Trophoblast cell (in vitro differentiated cells and primary cell): Measurements from ENCODE around the gene RASGRF1.

Experiments used
- DNase-seq, 2 donors: peaks; one replicate each; pipeline ENCODE4 v3.0.0-alpha.2; 2016
- H2AFZ ChIP-seq: 2 replicates; pipeline ENCODE4 v1.6.1; 2013; ENCODE audit warnings: low read length, moderate library complexity, mild to moderate bottlenecking; ENCODE audit not compliant: insufficient read depth, poor library complexity
- H2AK5ac ChIP-seq: 2 replicates; pipeline ENCODE4 v1.6.1; 2013; ENCODE audit warnings: mild to moderate bottlenecking, low read length
- H2BK120ac ChIP-seq: 2 replicates; pipeline ENCODE4 v1.6.1; 2013; ENCODE audit warnings: low read length, mild to moderate bottlenecking, moderate library complexity; ENCODE audit not compliant: insufficient read depth, poor library complexity
- H2BK12ac ChIP-seq: 2 replicates; pipeline ENCODE4 v1.6.1; 2013; ENCODE audit warnings: mild to moderate bottlenecking, low read length, moderate library complexity
- H2BK5ac ChIP-seq: 2 replicates; pipeline ENCODE4 v1.6.1; 2013; ENCODE audit warnings: low read length, low read depth, moderate library complexity, mild to moderate bottlenecking; ENCODE audit not compliant: poor library complexity
- H3K14ac ChIP-seq: 2 replicates; pipeline ENCODE4 v1.6.1; 2013; ENCODE audit warnings: mild to moderate bottlenecking, low read length
- H3K18ac ChIP-seq: 2 replicates; pipeline ENCODE4 v1.6.1; 2013; ENCODE audit warnings: mild to moderate bottlenecking, low read length
- H3K23ac ChIP-seq: 2 replicates; pipeline ENCODE4 v1.6.1; 2013; ENCODE audit warnings: low read length
- H3K27ac ChIP-seq: 2 replicates; pipeline ENCODE4 v1.5.1; 2013; ENCODE audit warnings: low read depth, mild to moderate bottlenecking, inconsistent platforms, low read length, moderate library complexity
- H3K27me3 ChIP-seq: 2 replicates; pipeline ENCODE4 v1.6.1; 2013; ENCODE audit warnings: inconsistent platforms, mild to moderate bottlenecking, low read length, moderate library complexity; ENCODE audit not compliant: insufficient read depth
- H3K36me3 ChIP-seq, 2 experiments: 1 replicate in 1 of 2; 2 replicates in 1 of 2; pipeline ENCODE4 v1.6.1; 2013; ENCODE audit warnings: low read length in 2 of 2, mild to moderate bottlenecking in 2 of 2, moderate library complexity in 1 of 2; ENCODE audit not compliant: insufficient read depth in 2 of 2, control insufficient read depth in 1 of 2
- H3K4ac ChIP-seq: 2 replicates; pipeline ENCODE4 v1.6.1; 2013; ENCODE audit warnings: low read depth, mild to moderate bottlenecking, low read length, moderate library complexity
- H3K4me1 ChIP-seq, 2 experiments: 1 replicate in 1 of 2; 2 replicates in 1 of 2; pipeline ENCODE4 v1.6.1; 2013; ENCODE audit warnings: low read length in 2 of 2, mild to moderate bottlenecking in 2 of 2, moderate library complexity in 1 of 2; ENCODE audit not compliant: insufficient read depth in 2 of 2, control insufficient read depth in 1 of 2
- H3K4me2 ChIP-seq: 2 replicates; pipeline ENCODE4 v1.6.1; 2013; ENCODE audit warnings: inconsistent platforms, mild to moderate bottlenecking, low read length, moderate library complexity
- H3K4me3 ChIP-seq: 2 replicates; pipeline ENCODE4 v1.5.1; 2013; ENCODE audit warnings: mild to moderate bottlenecking, low read depth, low read length, inconsistent platforms
- H3K79me1 ChIP-seq: one replicate; pipeline ENCODE4 v1.6.1; 2013; ENCODE audit warnings: low read length
- H3K79me2 ChIP-seq: 2 replicates; pipeline ENCODE4 v1.6.1; 2013; ENCODE audit warnings: low read length, mild to moderate bottlenecking; ENCODE audit not compliant: control insufficient read depth, insufficient read depth, poor library complexity
- H3K9ac ChIP-seq: 2 replicates; pipeline ENCODE4 v1.6.1; 2013; ENCODE audit warnings: mild to moderate bottlenecking, low read length
- H3K9me3 ChIP-seq: 2 replicates; pipeline ENCODE4 v1.6.1; 2013; ENCODE audit warnings: low read depth, mild to moderate bottlenecking, control low read depth, inconsistent platforms, low read length; ENCODE audit not compliant: insufficient read depth
- H4K12ac ChIP-seq: 2 replicates; pipeline ENCODE4 v1.6.1; 2013; ENCODE audit warnings: low read depth, mild to moderate bottlenecking, low read length, moderate library complexity
- H4K8ac ChIP-seq: 2 replicates; pipeline ENCODE4 v1.6.1; 2013; ENCODE audit warnings: low read depth, mild to moderate bottlenecking, low read length, moderate library complexity
- H4K91ac ChIP-seq: one replicate; pipeline ENCODE4 v1.6.1; 2013; ENCODE audit warnings: low read depth, mild to moderate bottlenecking, low read length, moderate library complexity
- WGBS: extraction: QIAGEN DNeasy Blood & Tissue Kit; methylation state at CpG from one replicate; pipeline ENCODE4 v1.1.7; 2013; ENCODE audit warnings: missing lambda C conversion rate; ENCODE audit not compliant: insufficient read length, insufficient coverage; ENCODE audit errors: extremely low coverage; 5-methylcytosine and 5-hydroxymethylcytosine counted together

The RASGRF1 gene

GRCh38 chr15:79010278-79010677 is 80.3 kb downstream of the RASGRF1 start:
- H2BK5ac ChIP-seq = no peak overlapping the region
- H3K9me3 ChIP-seq = no peaks in the 10 kb centered on the region
- H3K14ac ChIP-seq = no peak overlapping the region
- no peaks in the 10 kb centered on the region for H3K36me3 ChIP-seq
- no peak overlapping the region for H2BK120ac ChIP-seq
- WGBS = no CpG with 5 or more reads among the region's 2 CpGs
- H3K4me2 ChIP-seq = no peak overlapping the region
- no peak overlapping the region for H4K8ac ChIP-seq
- no peaks in the 10 kb centered on the region for H3K79me2 ChIP-seq
- H4K12ac ChIP-seq = no peak overlapping the region
- H2BK12ac ChIP-seq = no peak overlapping the region
- H3K18ac ChIP-seq = no peak overlapping the region
- no peak for DNase-seq
- no peak overlapping the region for H3K4me3 ChIP-seq
- no peak overlapping the region for H3K9ac ChIP-seq
- no peak overlapping the region for H4K91ac ChIP-seq
- H2AFZ ChIP-seq = no peak overlapping the region
- H3K27ac ChIP-seq = no peak overlapping the region
- no peaks in the 10 kb centered on the region for H3K27me3 ChIP-seq
- no peak overlapping the region for H3K4ac ChIP-seq
- H2AK5ac ChIP-seq = no peak overlapping the region
- H3K79me1 ChIP-seq = no peaks in the 10 kb centered on the region
- H3K23ac ChIP-seq = no peak overlapping the region
- H3K4me1 ChIP-seq = no peaks in the 10 kb centered on the region

GRCh38 chr15:79009379-79009778 is 81.2 kb downstream of the RASGRF1 start:
- no peak overlapping the region for H3K27ac ChIP-seq
- H3K9ac ChIP-seq = no peak overlapping the region
- H2BK5ac ChIP-seq = no peak overlapping the region
- peaks cover 5 to 8% of the 10 kb centered on the region in 2 experiments for H3K4me1 ChIP-seq
- H3K79me1 ChIP-seq = no peaks in the 10 kb centered on the region
- no peaks in the 10 kb centered on the region for H3K79me2 ChIP-seq
- H2BK12ac ChIP-seq = no peak overlapping the region
- no peak overlapping the region for H2BK120ac ChIP-seq
- no peaks in the 10 kb centered on the region for H3K36me3 ChIP-seq
- H3K23ac ChIP-seq = no peak overlapping the region
- H3K27me3 ChIP-seq = no peaks in the 10 kb centered on the region
- no peak overlapping the region for H4K91ac ChIP-seq
- H2AK5ac ChIP-seq = no peak overlapping the region
- no peak overlapping the region for H3K4me3 ChIP-seq
- DNase-seq = no peak
- WGBS = no CpG with 5 or more reads among the region's 4 CpGs
- H3K18ac ChIP-seq = no peak overlapping the region
- H3K9me3 ChIP-seq = no peaks in the 10 kb centered on the region
- no peak overlapping the region for H4K8ac ChIP-seq
- no peak overlapping the region for H2AFZ ChIP-seq
- H3K4me2 ChIP-seq = no peak overlapping the region
- no peak overlapping the region for H4K12ac ChIP-seq
- H3K4ac ChIP-seq = no peak overlapping the region
- H3K14ac ChIP-seq = no peak overlapping the region

- no peak overlapping the region for H3K23ac ChIP-seq
- H3K27me3 ChIP-seq = no peaks in the 10 kb centered on the region
- no peak overlapping the region for H3K9ac ChIP-seq
- no peaks in the 10 kb centered on the region for H3K79me2 ChIP-seq
- no peak for DNase-seq
- H2AFZ ChIP-seq = no peak overlapping the region
- no peak overlapping the region for H2BK12ac ChIP-seq
- no peak overlapping the region for H4K91ac ChIP-seq
- no peaks in the 10 kb centered on the region for H3K36me3 ChIP-seq
- no peak overlapping the region for H3K4me3 ChIP-seq
- H4K12ac ChIP-seq = no peak overlapping the region
- H4K8ac ChIP-seq = no peak overlapping the region
- H3K79me1 ChIP-seq = peaks cover 6% of the 10 kb centered on the region
- H3K9me3 ChIP-seq = no peaks in the 10 kb centered on the region
- H3K18ac ChIP-seq = no peak overlapping the region
- H2BK120ac ChIP-seq = no peak overlapping the region
- WGBS = no CpG with 5 or more reads among the region's 10 CpGs
- H2BK5ac ChIP-seq = no peak overlapping the region
- H3K4ac ChIP-seq = no peak overlapping the region
- peaks cover 11 to 14% of the 10 kb centered on the region in 2 experiments for H3K4me1 ChIP-seq
- H3K27ac ChIP-seq = no peak overlapping the region
- H3K14ac ChIP-seq = no peak overlapping the region
- H2AK5ac ChIP-seq = no peak overlapping the region
- H3K4me2 ChIP-seq = no peak overlapping the region
Observed at GRCh38 chr15:79008659-79009058, 81.9 kb downstream of the RASGRF1 start.

- Histone ChIP-seq H3K36me3 (no peaks in the 10 kb centered on the region), H3K4ac (no peak overlapping the region), H3K9me3 (no peaks in the 10 kb centered on the region), H3K4me2 (no peak overlapping the region), H3K9ac (no peak overlapping the region), H3K4me3 (no peak overlapping the region), H3K79me1 (peaks cover 15% of the 10 kb centered on the region), H3K4me1 (peaks cover 13 to 22% of the 10 kb centered on the region in 2 experiments), H3K14ac (no peak overlapping the region), H3K27me3 (no peaks in the 10 kb centered on the region), H2BK120ac (no peak overlapping the region), H4K91ac (no peak overlapping the region), H4K8ac (no peak overlapping the region), H2BK12ac (no peak overlapping the region), H3K18ac (no peak overlapping the region), H4K12ac (no peak overlapping the region), H2BK5ac (no peak overlapping the region), H2AK5ac (no peak overlapping the region), H3K23ac (no peak overlapping the region), H3K79me2 (no peaks in the 10 kb centered on the region), H2AFZ (no peak overlapping the region), H3K27ac (no peak overlapping the region)
- DNase-seq = peak; percentile 55 to 71
- WGBS = no CpG with 5 or more reads among the region's 3 CpGs
Observed at GRCh38 chr15:79007066-79007465, 83.5 kb downstream of the RASGRF1 start.
